Measurements from ENCODE around the gene TUBGCP3.

GRCh38 chr13:112446867-112447266 lies 141.1 kb downstream of the TUBGCP3 start:
- TF ChIP-seq EZH2phosphoT487 (IDR thresholded peaks at IDR 0.05; ENCODE audit: insufficient read depth, low read depth) (no peak), EZH2 (IDR thresholded peaks at IDR 0.05; ENCODE audit: insufficient read depth, poor library complexity, severe bottlenecking) (no peak)
